ENCODE results near the gene ZSCAN29. TPM values are rescaled to one million over a fixed set of nuclear protein-coding genes. Genes with fewer than 3 reads are reported as not detected.

The ZSCAN29 gene
- total RNA-seq, 4 donors from 2014 or later, result 25.1 to 33.7 (median 29.8) TPM

- no peak for TF ChIP-seq POLR2AphosphoS5 (IDR thresholded peaks at IDR 0.05)
- no peak for TF ChIP-seq EP300 (IDR thresholded peaks at IDR 0.05; ENCODE audit: low read depth)
- no peak for TF ChIP-seq POLR2A (IDR thresholded peaks at IDR 0.05)
- no peak for TF ChIP-seq CTCF (IDR thresholded peaks at IDR 0.05)
- Histone ChIP-seq H3K27me3 (no peaks in the 10 kb centered on the region), H3K36me3 (no peaks in the 10 kb centered on the region), H3K27ac (no peak overlapping the region), H3K4me1 (peaks cover 13 to 17% (median 15%) of the 10 kb centered on the region in 4 donors), H3K9me3 (no peaks in the 10 kb centered on the region), H3K4me3 (no peak overlapping the region)
- no peak for DNase-seq
- intact Hi-C loops (cut with DNase I; ENCODE audit: low total_unique reads), result no loop called here
- WGBS, 2 donors (ENCODE audit: low coverage in 1 of 2), result 70 to 84% methylated on average over 5 to 6 of the region's 6 CpGs
- in situ Hi-C loops (cut with MboI; ENCODE audit: low pct_ligation_motif_present in 1 of 4, low pct_unique_long_range_greater_than_20kb in 1 of 4, low sequenced_read_pairs in 3 of 4), result no loop called here
Measured at GRCh38 chr15:43325039-43325684, 45.7 kb downstream of the ZSCAN29 start.

- Histone ChIP-seq H3K4me3 (no peak overlapping the region), H3K36me3 (no peaks in the 10 kb centered on the region), H3K9me3 (no peaks in the 10 kb centered on the region), H3K4me1 (no peaks in the 10 kb centered on the region), H3K27me3 (peaks cover 3% of the 10 kb centered on the region), H3K27ac (no peak overlapping the region)
- in situ Hi-C loops (cut with MboI; ENCODE audit: low pct_ligation_motif_present in 1 of 4, low pct_unique_long_range_greater_than_20kb in 1 of 4, low sequenced_read_pairs in 3 of 4) (no loop called here), intact Hi-C loops (cut with DNase I; ENCODE audit: low total_unique reads) (no loop called here)
- TF ChIP-seq POLR2A (IDR thresholded peaks at IDR 0.05) (no peak), EP300 (IDR thresholded peaks at IDR 0.05; ENCODE audit: low read depth) (no peak), CTCF (IDR thresholded peaks at IDR 0.05) (no peak), POLR2AphosphoS5 (IDR thresholded peaks at IDR 0.05) (no peak)
- no peak for DNase-seq
- 40 to 86% methylated on average over 1 to 4 of the region's 4 CpGs for WGBS, 2 donors (ENCODE audit: low coverage in 1 of 2)
Measured at GRCh38 chr15:43318990-43319771, 51.7 kb downstream of the ZSCAN29 start.

GRCh38 chr15:43317566-43318184, 53.2 kb downstream of the ZSCAN29 start:
- H3K9me3 ChIP-seq, result no peaks in the 10 kb centered on the region
- H3K4me3 ChIP-seq, result no peak overlapping the region
- DNase-seq, result no peak
- intact Hi-C loops (cut with DNase I; ENCODE audit: low total_unique reads) (no loop called here), in situ Hi-C loops (cut with MboI; ENCODE audit: low pct_ligation_motif_present in 1 of 4, low pct_unique_long_range_greater_than_20kb in 1 of 4, low sequenced_read_pairs in 3 of 4) (no loop called here)
- H3K4me1 ChIP-seq, result no peaks in the 10 kb centered on the region
- no peak overlapping the region for H3K27ac ChIP-seq
- 80 to 90% methylated on average over 1 to 8 of the region's 8 CpGs for WGBS, 2 donors (ENCODE audit: low coverage in 1 of 2)
- TF ChIP-seq EP300 (IDR thresholded peaks at IDR 0.05; ENCODE audit: low read depth) (no peak), CTCF (IDR thresholded peaks at IDR 0.05) (no peak), POLR2AphosphoS5 (IDR thresholded peaks at IDR 0.05) (no peak)
- H3K27me3 ChIP-seq, result peaks cover 5% of the 10 kb centered on the region
- no peaks in the 10 kb centered on the region for H3K36me3 ChIP-seq

GRCh38 chr15:43316971-43317346, 53.9 kb downstream of the ZSCAN29 start:
- WGBS, 2 donors (ENCODE audit: low coverage in 1 of 2), result 94% methylated on average over 1 of the region's 1 CpG; no CpG with 5 or more reads in 1 of the 2 donors
- DNase-seq, result no peak
- intact Hi-C loops (cut with DNase I; ENCODE audit: low total_unique reads) (no loop called here), in situ Hi-C loops (cut with MboI; ENCODE audit: low pct_ligation_motif_present in 1 of 4, low pct_unique_long_range_greater_than_20kb in 1 of 4, low sequenced_read_pairs in 3 of 4) (no loop called here)
- Histone ChIP-seq H3K27ac (peak overlapping the region in 1 of 4 donors; percentile 21), H3K9me3 (no peaks in the 10 kb centered on the region), H3K36me3 (no peaks in the 10 kb centered on the region), H3K27me3 (peaks cover 9% of the 10 kb centered on the region), H3K4me1 (no peaks in the 10 kb centered on the region), H3K4me3 (no peak overlapping the region)
- TF ChIP-seq CTCF (IDR thresholded peaks at IDR 0.05) (no peak), EP300 (IDR thresholded peaks at IDR 0.05; ENCODE audit: low read depth) (no peak), POLR2A (IDR thresholded peaks at IDR 0.05) (no peak), POLR2AphosphoS5 (IDR thresholded peaks at IDR 0.05) (no peak)

Data from transverse colon (tissue), 4 donors.